NCI-H2029 treated with DMSO at 0.1 percent for 48 hours (cell line): ENCODE results near the gene OR4S1.
"Not testable (repeated sequence)": the region's sequence is repeated elsewhere in the genome, so short reads cannot be mapped to it uniquely, and the experiment has no call there.

ENCODE experiments used
- DNase-seq: peaks from one replicate; lab custom pipeline; 2025; lab: John Stamatoyannopoulos, UW

OR4S1 gene, protein sequence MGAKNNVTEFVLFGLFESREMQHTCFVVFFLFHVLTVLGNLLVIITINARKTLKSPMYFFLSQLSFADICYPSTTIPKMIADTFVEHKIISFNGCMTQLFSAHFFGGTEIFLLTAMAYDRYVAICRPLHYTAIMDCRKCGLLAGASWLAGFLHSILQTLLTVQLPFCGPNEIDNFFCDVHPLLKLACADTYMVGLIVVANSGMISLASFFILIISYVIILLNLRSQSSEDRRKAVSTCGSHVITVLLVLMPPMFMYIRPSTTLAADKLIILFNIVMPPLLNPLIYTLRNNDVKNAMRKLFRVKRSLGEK

DNA sequence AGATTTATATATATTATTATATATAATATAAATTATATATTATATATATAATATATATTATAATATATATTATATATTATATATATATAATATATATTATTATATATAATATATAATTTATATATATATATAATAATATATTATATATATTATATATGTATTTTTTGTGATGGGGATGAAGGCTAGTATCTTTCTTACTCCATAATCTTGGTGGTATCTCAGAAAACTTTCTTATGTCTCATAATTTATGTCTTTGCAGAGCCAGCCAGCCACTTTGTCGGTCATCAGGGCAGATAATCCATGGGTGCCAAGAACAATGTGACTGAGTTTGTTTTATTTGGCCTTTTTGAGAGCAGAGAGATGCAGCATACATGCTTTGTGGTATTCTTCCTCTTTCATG, at the start of gene OR4S1:
Gene OR4S1, plus strand, starts transcription at position 301 of the 400 bp plus-strand sequence. Its CDS starts 0 bp downstream, at position 301.
- no peak for DNase-seq

DNA sequence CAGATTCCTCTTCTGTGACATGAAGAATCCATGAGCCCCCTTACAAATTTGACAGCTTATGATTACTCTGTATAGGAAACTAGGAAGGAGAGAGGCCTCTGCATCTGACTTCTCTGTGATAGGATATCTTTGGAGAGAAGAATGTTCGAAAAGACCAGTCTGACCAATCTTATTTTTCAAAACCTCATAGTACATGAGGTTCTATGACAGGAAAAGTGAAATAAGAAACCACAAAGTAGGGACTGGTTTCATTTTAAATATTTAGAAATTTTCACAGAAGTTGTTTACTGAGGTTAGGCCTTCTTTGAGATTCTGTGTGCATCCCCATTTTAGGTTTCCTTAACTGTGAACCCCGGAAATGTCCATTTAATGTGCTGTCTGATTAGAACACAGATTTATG, 44.4 kb upstream of the OR4S1 start:
- no peak for DNase-seq

GRCh38 chr11:48263423-48263911, 42.6 kb upstream of the OR4S1 start, which contains the start of gene OR4X1:
Gene OR4X1 (plus strand): TSS chr11:48263861. CDS start chr11:48263861, 0 bp downstream.
- no peak for DNase-seq

GRCh38 chr11:48270621-48271020, 35.4 kb upstream of the OR4S1 start:
- no peak for DNase-seq

DNA sequence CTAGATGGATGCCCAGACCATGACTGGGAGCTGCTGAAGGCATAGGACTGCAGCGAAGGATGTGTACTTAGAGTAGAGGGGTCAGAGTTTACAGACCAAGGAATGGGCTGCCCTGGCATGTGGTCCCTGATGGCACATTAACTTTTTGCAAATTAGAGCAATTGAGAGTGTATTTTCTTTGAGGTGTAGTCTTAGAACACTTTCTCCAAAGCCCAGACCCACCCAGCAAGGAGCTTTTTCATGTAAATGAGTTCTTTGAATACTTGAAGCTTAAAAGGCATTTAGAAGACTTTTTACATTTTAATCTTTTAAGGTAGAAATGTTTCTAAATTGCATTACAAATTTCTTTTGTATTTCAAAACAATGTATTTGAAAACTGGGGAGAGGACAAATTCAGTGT, 33.4 kb upstream of the OR4S1 start:
- DNase-seq: no peak

GRCh38 chr11:48307760-48308386, 1.9 kb downstream of the OR4S1 start:
- peak; percentile 30 for DNase-seq

DNA sequence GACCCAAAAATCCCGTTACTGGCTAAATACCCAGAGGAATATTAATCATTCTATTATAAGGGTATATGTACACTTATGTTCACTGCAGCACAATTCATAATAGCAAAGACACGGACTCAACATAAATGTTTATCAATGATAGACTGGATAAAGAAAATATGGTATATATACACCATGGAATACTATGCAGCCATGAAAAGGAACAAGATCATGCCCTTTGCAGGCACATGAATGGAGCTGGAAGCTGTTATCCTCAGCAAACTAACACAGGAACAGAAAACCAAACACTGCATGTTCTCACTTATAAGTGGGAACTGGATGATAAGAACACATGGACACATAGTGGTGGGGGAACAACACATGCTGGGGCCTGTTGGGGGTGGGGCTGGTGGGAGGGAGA, 7.6 kb downstream of the OR4S1 start:
- not testable (repeated sequence) for DNase-seq

DNA sequence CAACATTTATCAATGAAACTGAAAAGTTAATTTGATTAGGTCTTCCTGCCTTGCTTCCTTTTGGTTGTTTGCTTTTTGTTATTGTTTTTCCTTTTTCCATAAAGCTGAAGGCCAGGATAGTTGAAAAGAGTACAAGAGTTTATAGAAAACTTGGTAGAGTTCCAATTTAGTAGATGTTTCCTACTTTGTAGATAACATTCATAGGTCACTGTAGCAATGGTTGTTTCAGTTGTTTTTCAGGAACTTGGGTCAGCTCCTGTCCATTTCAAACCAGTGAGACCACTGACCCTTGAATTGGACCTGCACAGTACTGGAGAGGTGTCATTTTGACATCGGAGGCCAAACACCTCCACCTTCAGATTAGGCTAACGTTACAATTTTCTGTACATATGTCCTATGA, 13.8 kb downstream of the OR4S1 start:
- not testable (repeated sequence) for DNase-seq

- DNase-seq: not testable (repeated sequence)
Measured at GRCh38 chr11:48324620-48325019, 18.6 kb downstream of the OR4S1 start, which contains the start of gene OR4C3. Gene OR4C3 (plus strand): TSS chr11:48324920. CDS start chr11:48325022, 102 bp downstream.

GRCh38 chr11:48341466-48341865, 35.4 kb downstream of the OR4S1 start:
- DNase-seq: no peak

DNA sequence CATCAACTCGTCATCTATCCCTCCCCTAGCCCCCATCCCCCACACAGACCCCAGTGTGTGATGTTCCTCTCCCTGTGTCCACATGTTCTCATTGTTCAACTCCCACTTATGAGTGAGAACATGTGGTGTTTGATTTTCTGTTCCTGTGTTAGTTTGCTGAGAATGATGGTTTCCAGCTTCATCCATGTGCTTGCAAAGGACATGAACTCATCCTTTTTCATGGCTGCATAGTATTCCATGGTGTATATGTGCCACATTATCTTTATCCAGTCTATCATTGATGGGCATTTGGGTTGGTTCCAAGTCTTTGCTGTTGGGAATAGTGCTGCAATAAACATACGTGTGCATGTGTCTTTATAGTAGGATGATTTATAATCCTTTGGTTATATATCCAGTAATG, 36.5 kb downstream of the OR4S1 start:
- DNase-seq: not testable (repeated sequence)

DNA sequence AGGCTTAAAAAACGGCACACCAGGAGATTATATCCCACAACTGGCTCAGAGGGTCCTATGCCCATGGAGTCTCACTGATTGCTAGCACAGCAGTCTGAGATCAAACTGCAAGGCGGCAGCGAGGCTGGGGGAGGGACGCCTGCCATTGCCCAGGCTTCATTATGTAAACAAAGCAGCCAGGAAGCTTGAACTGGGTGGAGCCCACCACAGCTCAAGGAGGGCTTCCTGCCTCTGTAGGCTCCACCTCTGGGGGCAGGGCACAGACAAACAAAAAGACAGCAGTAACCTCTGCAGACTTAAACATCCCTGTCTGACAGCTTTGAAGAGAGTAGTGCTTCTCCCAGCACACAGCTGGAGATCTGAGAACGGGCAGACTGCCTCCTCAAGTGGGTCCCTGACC, 40.3 kb downstream of the OR4S1 start:
- DNase-seq: not testable (repeated sequence)

DNA sequence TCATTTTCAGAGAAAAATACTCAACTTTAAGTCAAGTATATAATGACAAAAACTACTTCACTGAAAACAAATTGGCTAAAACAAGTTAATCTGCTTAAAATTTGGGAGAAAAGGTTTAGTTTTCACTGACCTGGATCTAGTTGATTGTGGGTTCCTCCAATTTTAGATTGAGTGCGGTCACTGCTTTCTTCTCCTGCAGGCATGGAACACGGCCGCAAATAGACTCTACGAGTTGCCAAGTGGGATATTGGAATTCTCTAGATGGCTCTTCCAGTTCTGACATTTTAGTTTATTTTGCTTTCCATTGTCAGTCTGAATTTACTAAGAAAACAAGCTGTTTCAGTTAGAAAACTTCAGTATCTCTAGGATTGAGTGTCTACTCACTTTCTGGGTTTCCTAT, 48.0 kb downstream of the OR4S1 start:
- no peak for DNase-seq

- DNase-seq: no peak
Measured at GRCh38 chr11:48354677-48355076, 48.7 kb downstream of the OR4S1 start.
